Karpas-422 (cell line): ENCODE results near the gene LINGO1. TPM values are rescaled to one million over a fixed set of nuclear protein-coding genes. Genes with fewer than 3 reads are reported as not detected.

Source experiments
- DNase-seq: peaks from one replicate; pipeline ENCODE4 v3.0.0-alpha.2; 2015
- H2AFZ ChIP-seq: fragments of 200-600 bp; sonication (generic); 2 replicates; pipeline ENCODE4 v1.6.1; 2014; ENCODE audit warnings: antibody characterized with exemption, low read length, mixed read lengths
- H3K27ac ChIP-seq: fragments of 200-600 bp; sonication (generic); 2 replicates; pipeline ENCODE4 v1.5.1; 2014; ENCODE audit warnings: mild to moderate bottlenecking, low read length, moderate library complexity
- H3K27me3 ChIP-seq: fragments of 200-600 bp; sonication (generic); 2 replicates; pipeline ENCODE4 v1.6.1; 2014; ENCODE audit warnings: low read length, mixed read lengths
- H3K36me3 ChIP-seq: fragments of 200-600 bp; sonication (generic); 2 replicates; pipeline ENCODE4 v1.6.1; 2014; ENCODE audit warnings: low read length, mixed read lengths; ENCODE audit not compliant: insufficient read depth
- H3K4me1 ChIP-seq: fragments of 200-600 bp; sonication (generic); 2 replicates; pipeline ENCODE4 v1.6.1; 2014; ENCODE audit warnings: mild to moderate bottlenecking, low read length, mixed read lengths
- H3K4me2 ChIP-seq: fragments of 200-600 bp; sonication (generic); 2 replicates; pipeline ENCODE4 v1.6.1; 2014; ENCODE audit warnings: low read length, low read depth, mild to moderate bottlenecking; ENCODE audit not compliant: poor library complexity, severe bottlenecking
- H3K4me3 ChIP-seq: fragments of 200-600 bp; sonication (generic); 2 replicates; pipeline ENCODE4 v1.5.1; 2014; ENCODE audit warnings: mild to moderate bottlenecking, antibody characterized with exemption, low read length, mixed read lengths
- H3K79me2 ChIP-seq: fragments of 200-600 bp; sonication (generic); 2 replicates; pipeline ENCODE4 v1.6.1; 2014; ENCODE audit warnings: mild to moderate bottlenecking, low read length, mixed read lengths
- H3K9ac ChIP-seq: fragments of 200-600 bp; sonication (generic); 2 replicates; pipeline ENCODE4 v1.6.0; 2014; ENCODE audit warnings: low read length
- H3K9me2 ChIP-seq: fragments of 200-600 bp; sonication (generic), shearing (Covaris generic); replicated peaks from 2 replicates; pipeline ENCODE4 v1.6.0; 2014; ENCODE audit warnings: mild to moderate bottlenecking, low read length, moderate library complexity; ENCODE audit not compliant: insufficient read depth
- H3K9me3 ChIP-seq: fragments of 300-700, 200-600 bp; sonication (generic); 2 replicates; pipeline ENCODE4 v1.6.1; 2014; ENCODE audit warnings: low read length, mixed read lengths
- H4K20me1 ChIP-seq: fragments of 200-600 bp; sonication (generic); 2 replicates; pipeline ENCODE4 v1.6.1; 2014; ENCODE audit warnings: mild to moderate bottlenecking, antibody characterized with exemption, low read length, low read depth; ENCODE audit not compliant: insufficient read depth
- total RNA-seq: library from RNA; depleted of rRNA; stranded (reverse); fragments of >200 nt; shearing (Covaris generic); gene quantifications from 2 replicates; pipeline ENCODE4 v1.2.3, GENCODE V29; 2014; ENCODE audit warnings: low replicate concordance

The LINGO1 gene
- total RNA-seq, 1 experiment from 2014 or later, result not detected

DNA sequence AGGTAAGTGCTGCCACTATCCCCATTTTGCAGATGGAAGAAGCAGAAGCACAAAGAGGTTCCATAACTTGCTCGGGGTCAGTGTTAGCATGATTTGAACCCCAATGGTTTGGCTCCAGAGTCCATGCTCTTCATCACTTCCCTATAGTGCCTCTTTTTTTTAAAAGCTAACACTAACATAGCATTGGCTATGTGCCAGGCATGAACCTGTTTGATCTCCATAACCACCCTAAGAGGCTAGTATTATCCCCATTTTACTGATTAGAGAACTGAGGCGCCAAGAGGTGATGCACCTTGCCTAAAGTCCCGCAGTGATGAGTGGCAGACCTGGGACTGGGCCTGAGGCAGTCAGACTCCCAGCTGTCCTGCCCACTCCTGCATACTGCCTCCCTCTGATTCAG lies 7.3 kb downstream of the LINGO1 start:
- no peak overlapping the region for H2AFZ ChIP-seq
- H3K9me2 ChIP-seq, result no peaks in the 10 kb centered on the region
- H3K36me3 ChIP-seq, result no peaks in the 10 kb centered on the region
- no peak overlapping the region for H3K27ac ChIP-seq
- no peak overlapping the region for H3K4me3 ChIP-seq
- no peaks in the 10 kb centered on the region for H4K20me1 ChIP-seq
- H3K9ac ChIP-seq, result no peak overlapping the region
- H3K27me3 ChIP-seq, result no peaks in the 10 kb centered on the region
- H3K79me2 ChIP-seq, result no peaks in the 10 kb centered on the region
- H3K9me3 ChIP-seq, result no peaks in the 10 kb centered on the region
- no peak overlapping the region for H3K4me2 ChIP-seq
- no peaks in the 10 kb centered on the region for H3K4me1 ChIP-seq
- DNase-seq, result no peak

DNA sequence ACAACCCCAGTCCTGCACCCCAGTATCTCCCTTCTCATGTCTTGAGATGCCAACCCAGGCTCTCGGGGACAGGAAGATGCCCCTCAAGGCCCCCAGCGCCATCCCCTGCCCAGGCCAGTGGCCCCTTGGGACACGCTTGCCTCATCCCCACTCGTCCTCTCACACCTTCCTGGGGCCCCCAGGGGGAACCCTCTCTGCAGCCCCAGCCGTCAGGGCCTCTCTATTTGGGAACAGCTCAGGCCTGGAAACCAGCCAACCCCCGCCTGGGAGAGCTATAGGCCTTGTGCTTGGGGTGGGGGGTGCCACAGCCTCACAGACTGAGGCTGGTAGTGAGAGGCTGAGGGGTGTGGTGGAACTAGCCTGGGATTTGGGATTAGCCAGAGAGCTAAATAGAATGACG lies 7.8 kb downstream of the LINGO1 start:
- no peaks in the 10 kb centered on the region for H3K9me2 ChIP-seq
- no peaks in the 10 kb centered on the region for H3K79me2 ChIP-seq
- no peak overlapping the region for H3K27ac ChIP-seq
- H3K36me3 ChIP-seq, result no peaks in the 10 kb centered on the region
- no peaks in the 10 kb centered on the region for H3K27me3 ChIP-seq
- no peak overlapping the region for H3K4me2 ChIP-seq
- H4K20me1 ChIP-seq, result no peaks in the 10 kb centered on the region
- H3K9me3 ChIP-seq, result no peaks in the 10 kb centered on the region
- H2AFZ ChIP-seq, result no peak overlapping the region
- H3K4me1 ChIP-seq, result no peaks in the 10 kb centered on the region
- no peak for DNase-seq
- no peak overlapping the region for H3K4me3 ChIP-seq
- H3K9ac ChIP-seq, result no peak overlapping the region

DNA sequence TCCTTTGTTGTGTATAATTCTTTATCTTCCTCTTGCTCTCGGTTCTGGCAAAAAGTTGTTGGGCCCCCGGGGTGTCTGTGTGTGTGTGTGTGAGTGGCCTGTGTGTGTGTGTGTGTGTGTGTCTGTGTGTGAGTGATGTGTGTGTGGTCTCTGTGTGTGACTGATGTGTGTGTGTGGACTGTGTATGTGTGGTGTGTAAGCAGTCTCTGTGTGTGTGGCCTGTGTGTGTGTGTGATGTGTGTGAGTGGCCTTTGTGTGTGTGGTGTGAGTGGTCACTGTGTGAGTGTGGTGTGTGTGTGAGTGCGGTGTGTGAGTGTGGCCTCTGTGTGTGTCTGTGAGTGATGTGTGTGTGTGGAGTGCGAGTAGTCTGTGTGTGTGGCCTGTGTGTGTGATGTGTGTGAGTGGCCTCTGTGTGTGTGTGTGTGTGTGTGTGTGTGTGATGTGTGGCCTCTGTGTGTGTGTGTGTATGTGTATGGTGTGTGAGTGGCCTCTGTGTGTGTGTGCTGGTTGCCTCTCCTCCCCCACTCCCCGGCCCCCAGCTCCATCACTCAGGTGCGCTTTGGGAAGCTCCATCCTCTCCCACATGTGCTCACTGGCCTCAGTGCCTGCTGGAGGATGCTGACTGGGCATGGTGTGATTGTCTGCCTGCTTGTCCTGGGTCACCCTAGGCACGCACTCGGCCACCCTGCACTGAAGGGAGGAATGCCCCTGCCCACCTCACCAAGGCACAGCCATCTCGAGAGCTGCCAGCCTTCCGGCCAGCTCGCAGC lies 8.8 kb downstream of the LINGO1 start:
- no peaks in the 10 kb centered on the region for H3K4me1 ChIP-seq
- no peak overlapping the region for H3K4me2 ChIP-seq
- no peaks in the 10 kb centered on the region for H3K9me2 ChIP-seq
- H3K27me3 ChIP-seq, result no peaks in the 10 kb centered on the region
- no peaks in the 10 kb centered on the region for H4K20me1 ChIP-seq
- H2AFZ ChIP-seq, result no peak overlapping the region
- no peaks in the 10 kb centered on the region for H3K36me3 ChIP-seq
- no peaks in the 10 kb centered on the region for H3K79me2 ChIP-seq
- H3K27ac ChIP-seq, result no peak overlapping the region
- H3K9me3 ChIP-seq, result no peaks in the 10 kb centered on the region
- no peak overlapping the region for H3K9ac ChIP-seq
- H3K4me3 ChIP-seq, result no peak overlapping the region
- DNase-seq, result no peak

DNA sequence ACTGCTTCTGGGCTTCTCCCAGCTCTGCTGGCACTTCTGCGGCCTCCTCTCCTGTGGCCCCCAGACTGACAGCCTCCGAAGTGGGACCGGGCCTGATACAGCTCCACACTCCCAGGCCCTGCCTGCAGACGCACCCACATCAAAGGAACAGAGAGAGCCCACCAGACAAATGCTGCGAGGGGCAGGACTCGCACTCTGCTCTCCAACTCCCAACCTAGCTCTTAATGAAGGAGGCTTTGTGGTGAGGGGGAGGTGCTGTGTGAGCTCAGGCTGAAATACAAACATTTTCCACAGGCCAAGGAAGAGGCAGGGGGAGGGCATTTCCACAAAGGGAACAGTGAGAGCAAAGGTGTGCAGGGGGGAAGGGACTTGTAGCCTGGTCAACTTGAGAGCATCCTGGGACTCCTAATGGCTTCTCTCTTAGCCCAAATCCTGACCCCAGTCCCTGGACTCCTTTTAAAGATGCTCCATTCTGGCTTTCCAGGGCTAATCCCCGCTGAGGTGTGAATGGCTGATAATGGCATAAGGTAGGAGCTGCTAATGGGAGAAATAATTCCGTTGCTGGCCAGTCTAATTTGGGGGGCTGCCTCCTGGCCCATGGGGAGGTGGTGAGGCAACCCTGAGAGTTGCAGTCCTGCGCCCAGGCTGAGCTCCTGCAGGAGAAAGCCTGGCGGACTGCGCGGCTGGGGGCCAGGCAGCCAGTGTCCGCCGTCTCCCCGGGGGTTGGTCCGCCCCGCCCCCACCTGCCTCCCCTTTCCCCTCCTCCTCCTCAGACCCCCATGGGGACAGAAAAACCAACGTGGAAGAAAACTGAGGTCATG lies 9.6 kb downstream of the LINGO1 start:
- H2AFZ ChIP-seq, result no peak overlapping the region
- no peak overlapping the region for H3K4me3 ChIP-seq
- DNase-seq, result no peak
- H3K4me2 ChIP-seq, result no peak overlapping the region
- no peaks in the 10 kb centered on the region for H3K79me2 ChIP-seq
- H4K20me1 ChIP-seq, result no peaks in the 10 kb centered on the region
- H3K9me3 ChIP-seq, result no peaks in the 10 kb centered on the region
- no peaks in the 10 kb centered on the region for H3K9me2 ChIP-seq
- H3K27me3 ChIP-seq, result no peaks in the 10 kb centered on the region
- no peaks in the 10 kb centered on the region for H3K36me3 ChIP-seq
- H3K4me1 ChIP-seq, result no peaks in the 10 kb centered on the region
- no peak overlapping the region for H3K9ac ChIP-seq
- H3K27ac ChIP-seq, result no peak overlapping the region

DNA sequence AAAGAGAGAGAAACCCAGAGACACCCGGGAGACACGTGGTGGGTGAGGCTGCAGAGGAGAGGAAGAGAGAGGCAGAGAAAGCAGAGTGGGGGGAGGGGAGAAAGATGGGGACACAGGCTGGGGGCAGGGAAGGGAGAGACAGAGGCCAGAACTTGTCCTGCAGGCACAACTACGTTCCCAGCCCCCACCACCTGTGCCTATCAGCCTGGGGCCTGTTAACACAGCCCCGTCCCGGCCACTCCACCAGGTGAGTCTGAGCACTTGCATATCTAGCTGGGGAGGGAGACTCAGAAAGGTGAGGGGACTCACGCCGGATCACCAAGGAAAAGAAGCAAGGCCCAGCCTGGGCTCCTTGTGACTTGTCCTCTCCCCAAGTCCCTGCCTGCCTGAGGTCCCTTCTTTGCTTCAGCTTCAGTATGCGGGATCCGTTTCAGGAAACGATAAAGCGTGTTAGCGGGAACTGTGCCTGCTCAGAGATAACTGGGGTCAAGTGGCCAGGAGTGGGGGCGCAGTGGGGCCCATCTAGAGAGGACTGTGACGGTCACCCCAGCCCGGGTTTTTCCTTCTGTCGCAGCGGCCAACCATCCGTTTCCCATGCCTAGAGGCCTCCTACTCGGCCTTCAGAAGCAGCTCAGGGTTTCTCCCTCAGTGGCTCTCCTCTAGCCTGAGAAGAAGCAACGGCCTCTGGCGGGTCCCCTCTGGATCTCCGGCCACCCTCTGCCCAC lies 10.3 kb downstream of the LINGO1 start:
- no peak overlapping the region for H3K4me2 ChIP-seq

DNA sequence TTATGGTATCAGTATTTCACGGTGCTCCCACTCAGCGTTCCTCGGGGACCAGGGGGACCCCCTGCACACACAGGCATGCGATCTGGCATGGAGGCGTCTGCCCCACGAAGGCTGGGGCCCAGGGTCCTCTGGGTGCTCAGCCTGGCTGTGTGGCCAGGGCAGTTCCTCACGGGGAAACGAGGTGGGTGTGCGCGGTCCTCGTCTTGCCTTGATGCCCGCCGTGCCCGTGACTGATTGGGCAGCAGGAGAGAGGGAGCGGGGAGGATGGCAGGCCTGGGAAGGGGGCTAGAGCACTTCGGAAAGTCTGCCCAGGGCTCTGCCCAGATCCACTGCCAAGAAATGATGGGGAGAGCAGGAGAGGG lies 10.9 kb downstream of the LINGO1 start:
- no peaks in the 10 kb centered on the region for H4K20me1 ChIP-seq
- no peak overlapping the region for H3K4me2 ChIP-seq

More for the DNA sequence above, 10.3 kb downstream of the LINGO1 start:
- no peak for DNase-seq
- Histone ChIP-seq H3K27ac (no peak overlapping the region), H3K27me3 (no peaks in the 10 kb centered on the region), H2AFZ (no peak overlapping the region), H3K36me3 (no peaks in the 10 kb centered on the region), H3K9me2 (no peaks in the 10 kb centered on the region), H3K4me3 (no peak overlapping the region), H3K4me1 (no peaks in the 10 kb centered on the region), H3K9me3 (no peaks in the 10 kb centered on the region), H4K20me1 (no peaks in the 10 kb centered on the region), H3K79me2 (no peaks in the 10 kb centered on the region), H3K9ac (no peak overlapping the region)

DNA sequence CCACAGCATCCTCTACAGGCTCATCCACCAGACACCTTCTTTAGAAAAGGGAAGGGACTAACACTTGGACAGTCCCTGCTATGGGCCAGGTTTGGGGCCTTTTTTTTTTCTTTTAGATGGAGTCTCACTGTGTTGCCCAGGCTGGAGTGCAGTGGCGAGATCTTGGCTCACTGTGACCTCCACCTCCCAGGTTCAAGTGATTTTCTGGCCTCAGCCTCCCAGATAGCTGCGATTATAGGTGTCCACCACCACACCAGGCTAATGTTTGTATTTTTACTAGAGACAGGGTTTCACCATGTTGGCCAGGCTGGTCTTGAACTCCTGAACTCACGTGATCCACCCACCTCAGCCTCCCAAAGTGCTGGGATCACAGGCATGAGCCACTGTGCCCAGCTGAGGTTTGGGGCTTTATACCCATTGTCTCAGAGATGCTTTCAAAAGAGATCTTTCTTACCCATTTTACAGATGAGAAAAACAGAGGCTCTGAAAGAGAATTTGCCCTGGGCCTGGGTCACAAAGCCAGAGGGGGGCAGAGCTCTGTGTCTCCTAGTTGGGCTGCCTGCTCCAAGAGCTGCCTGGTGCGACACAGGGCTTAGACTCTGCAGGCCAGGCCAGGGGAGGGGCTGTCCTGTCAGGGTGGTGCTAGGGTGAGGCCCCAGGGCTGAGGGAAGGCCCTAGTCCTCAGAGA lies 11.6 kb downstream of the LINGO1 start:
- H3K36me3 ChIP-seq, result no peaks in the 10 kb centered on the region

More for the DNA sequence above, 10.9 kb downstream of the LINGO1 start:
- H3K36me3 ChIP-seq, result no peaks in the 10 kb centered on the region
- H3K9ac ChIP-seq, result no peak overlapping the region
- no peak for DNase-seq
- H3K4me1 ChIP-seq, result no peaks in the 10 kb centered on the region
- no peaks in the 10 kb centered on the region for H3K9me3 ChIP-seq
- H3K79me2 ChIP-seq, result no peaks in the 10 kb centered on the region
- no peaks in the 10 kb centered on the region for H3K27me3 ChIP-seq
- no peak overlapping the region for H2AFZ ChIP-seq
- H3K4me3 ChIP-seq, result no peak overlapping the region
- H3K9me2 ChIP-seq, result no peaks in the 10 kb centered on the region
- H3K27ac ChIP-seq, result no peak overlapping the region

More for the DNA sequence above, 11.6 kb downstream of the LINGO1 start:
- DNase-seq, result no peak
- Histone ChIP-seq H3K9me2 (no peaks in the 10 kb centered on the region), H2AFZ (no peak overlapping the region), H4K20me1 (no peaks in the 10 kb centered on the region), H3K4me1 (no peaks in the 10 kb centered on the region), H3K4me2 (no peak overlapping the region), H3K4me3 (no peak overlapping the region), H3K9ac (no peak overlapping the region), H3K9me3 (no peaks in the 10 kb centered on the region), H3K27me3 (no peaks in the 10 kb centered on the region), H3K79me2 (no peaks in the 10 kb centered on the region), H3K27ac (no peak overlapping the region)
